ENCODE data around the gene PGPEP1.
"Not testable (repeated sequence)": the region's sequence is repeated elsewhere in the genome, so short reads cannot be mapped to it uniquely, and the experiment has no call there.

PGPEP1 gene

DNA sequence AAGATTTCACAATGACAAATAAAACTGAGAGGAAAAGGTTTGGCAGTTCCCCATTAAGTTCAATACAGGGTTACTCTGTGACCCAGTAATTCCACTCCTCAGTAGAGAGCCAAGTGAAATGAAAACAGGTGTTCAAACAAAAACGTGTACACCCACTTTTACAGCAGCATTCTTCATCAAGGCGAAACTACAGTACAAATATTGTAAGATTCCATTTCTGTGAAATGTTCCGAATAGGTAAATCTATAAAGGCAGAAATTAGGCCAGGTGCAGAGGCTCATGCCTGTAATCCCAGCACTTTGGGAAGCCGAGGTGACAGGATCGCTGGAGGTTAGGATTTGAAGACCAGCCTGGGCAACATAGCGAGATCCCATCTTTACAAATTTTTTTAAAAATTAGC, 36.6 kb downstream of the PGPEP1 start:
- no peak overlapping the region for H3K18ac ChIP-seq (ENCODE audit: low read length)
- no peaks in the 10 kb centered on the region for H3K36me3 ChIP-seq (ENCODE audit: control insufficient read depth in 1 of 2, insufficient read depth in 2 of 2, low read length in 2 of 2)
- H3K4ac ChIP-seq (ENCODE audit: low read depth, low read length) = no peak overlapping the region
- no peak overlapping the region for H3K4me2 ChIP-seq (ENCODE audit: low read length)
- peaks cover 5% of the 10 kb centered on the region for H3K79me2 ChIP-seq (ENCODE audit: control insufficient read depth, insufficient read depth, low read length, poor library complexity)
- no peak overlapping the region for H3K14ac ChIP-seq (ENCODE audit: low read length)
- H2BK12ac ChIP-seq (ENCODE audit: low read length) = no peak overlapping the region
- H3K4me3 ChIP-seq (ENCODE audit: low read depth, low read length) = no peak overlapping the region
- no peak overlapping the region for H4K91ac ChIP-seq (ENCODE audit: low read depth, low read length)
- H4K12ac ChIP-seq (ENCODE audit: low read depth, low read length) = no peak overlapping the region
- H2BK120ac ChIP-seq (ENCODE audit: insufficient read depth, low read length, poor library complexity) = no peak overlapping the region
- H3K9me3 ChIP-seq (ENCODE audit: insufficient read depth, low read depth, low read length) = no peaks in the 10 kb centered on the region
- H4K8ac ChIP-seq (ENCODE audit: low read depth, low read length) = no peak overlapping the region
- H3K79me1 ChIP-seq (ENCODE audit: low read length) = peaks cover 30% of the 10 kb centered on the region
- H3K4me1 ChIP-seq (ENCODE audit: control insufficient read depth in 1 of 2, insufficient read depth in 2 of 2, low read length in 2 of 2) = peaks cover 24 to 25% of the 10 kb centered on the region in 2 experiments
- DNase-seq = peak in 1 of 2 donors; percentile 32
- H3K27ac ChIP-seq (ENCODE audit: low read depth, low read length) = no peak overlapping the region
- no peak overlapping the region for H3K23ac ChIP-seq (ENCODE audit: low read length)
- no peak overlapping the region for H3K9ac ChIP-seq (ENCODE audit: low read length)
- no peak overlapping the region for H2AK5ac ChIP-seq (ENCODE audit: low read length)
- no peaks in the 10 kb centered on the region for H3K27me3 ChIP-seq (ENCODE audit: insufficient read depth, low read length)
- no CpG with 5 or more reads among the region's 6 CpGs for WGBS (ENCODE audit: extremely low coverage, insufficient coverage, insufficient read length)
- H2AFZ ChIP-seq (ENCODE audit: insufficient read depth, low read length, poor library complexity) = no peak overlapping the region
- H2BK5ac ChIP-seq (ENCODE audit: low read depth, low read length, poor library complexity) = no peak overlapping the region

DNA sequence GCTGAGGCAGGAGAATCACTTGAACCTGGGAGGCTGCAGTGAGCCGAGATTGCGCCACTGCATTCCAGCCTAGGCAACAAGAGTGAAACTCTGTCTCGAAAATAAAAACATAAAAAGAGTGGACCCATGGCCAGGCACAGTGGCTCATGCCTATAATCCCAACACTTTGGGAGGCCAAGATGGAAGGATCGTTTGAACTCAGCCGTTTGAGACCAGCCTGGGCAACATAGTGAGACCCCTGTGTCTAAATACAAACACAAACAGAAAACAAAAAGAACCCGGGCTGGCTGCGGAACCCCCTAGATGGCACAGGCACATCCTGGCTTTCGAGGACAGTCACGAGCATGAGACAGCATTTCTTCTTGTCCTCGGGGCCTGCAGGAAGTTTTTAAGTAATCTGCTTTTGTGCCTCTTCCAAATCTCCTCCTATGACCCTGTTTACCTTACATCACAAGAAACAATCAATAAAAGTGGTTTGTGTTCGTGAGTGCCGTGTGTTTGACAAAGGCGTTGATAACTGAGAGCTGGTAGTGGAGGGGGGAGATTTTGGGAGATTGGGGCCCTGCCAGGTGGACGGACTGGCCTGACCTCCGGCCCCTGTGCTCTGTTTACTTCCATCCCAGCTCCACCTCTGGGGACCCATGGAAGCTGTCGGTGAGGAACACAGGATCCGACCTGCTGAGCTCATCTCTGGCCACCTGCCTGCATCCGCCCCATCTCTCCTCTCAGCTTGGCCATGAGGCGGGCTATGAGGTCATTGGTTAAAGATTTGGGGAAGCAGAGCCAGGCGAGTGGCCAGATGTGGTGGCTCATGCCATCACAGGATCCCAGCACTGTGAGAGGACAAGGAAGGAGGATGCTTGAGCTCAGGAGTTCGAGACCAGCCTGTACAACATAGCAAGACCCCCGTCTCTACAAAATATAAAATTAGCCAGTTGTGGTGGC, 39.7 kb downstream of the PGPEP1 start:
- no peak overlapping the region for H3K23ac ChIP-seq (ENCODE audit: low read length)
- peak overlapping the region; percentile 75 for H4K91ac ChIP-seq (ENCODE audit: low read depth, low read length)
- peaks cover 18% of the 10 kb centered on the region for H3K79me1 ChIP-seq (ENCODE audit: low read length)
- peak overlapping the region; percentile 4 for H2BK5ac ChIP-seq (ENCODE audit: low read depth, low read length, poor library complexity)
- H3K27me3 ChIP-seq (ENCODE audit: insufficient read depth, low read length) = no peaks in the 10 kb centered on the region
- no peak overlapping the region for H3K4me2 ChIP-seq (ENCODE audit: low read length)
- H3K4ac ChIP-seq (ENCODE audit: low read depth, low read length) = no peak overlapping the region
- H3K14ac ChIP-seq (ENCODE audit: low read length) = peak overlapping the region; percentile 11
- peak overlapping the region; percentile 5 for H2AK5ac ChIP-seq (ENCODE audit: low read length)
- H3K4me1 ChIP-seq (ENCODE audit: control insufficient read depth in 1 of 2, insufficient read depth in 2 of 2, low read length in 2 of 2) = peaks cover 15 to 17% of the 10 kb centered on the region in 2 experiments
- H3K18ac ChIP-seq (ENCODE audit: low read length) = no peak overlapping the region
- peak overlapping the region; percentile 13 for H4K8ac ChIP-seq (ENCODE audit: low read depth, low read length)
- H4K12ac ChIP-seq (ENCODE audit: low read depth, low read length) = no peak overlapping the region
- no CpG with 5 or more reads among the region's 22 CpGs for WGBS (ENCODE audit: extremely low coverage, insufficient coverage, insufficient read length)
- H3K79me2 ChIP-seq (ENCODE audit: control insufficient read depth, insufficient read depth, low read length, poor library complexity) = peaks cover 2% of the 10 kb centered on the region
- peak overlapping the region; percentile 19 for H2BK12ac ChIP-seq (ENCODE audit: low read length)
- no peak overlapping the region for H2AFZ ChIP-seq (ENCODE audit: insufficient read depth, low read length, poor library complexity)
- H3K27ac ChIP-seq (ENCODE audit: low read depth, low read length) = peak overlapping the region; percentile 35
- H3K9me3 ChIP-seq (ENCODE audit: insufficient read depth, low read depth, low read length) = no peaks in the 10 kb centered on the region
- peak overlapping the region; percentile 72 for H2BK120ac ChIP-seq (ENCODE audit: insufficient read depth, low read length, poor library complexity)
- no peak overlapping the region for H3K9ac ChIP-seq (ENCODE audit: low read length)
- no peak overlapping the region for H3K4me3 ChIP-seq (ENCODE audit: low read depth, low read length)
- no peaks in the 10 kb centered on the region for H3K36me3 ChIP-seq (ENCODE audit: control insufficient read depth in 1 of 2, insufficient read depth in 2 of 2, low read length in 2 of 2)
- DNase-seq = peak; percentile 69 to 87

DNA sequence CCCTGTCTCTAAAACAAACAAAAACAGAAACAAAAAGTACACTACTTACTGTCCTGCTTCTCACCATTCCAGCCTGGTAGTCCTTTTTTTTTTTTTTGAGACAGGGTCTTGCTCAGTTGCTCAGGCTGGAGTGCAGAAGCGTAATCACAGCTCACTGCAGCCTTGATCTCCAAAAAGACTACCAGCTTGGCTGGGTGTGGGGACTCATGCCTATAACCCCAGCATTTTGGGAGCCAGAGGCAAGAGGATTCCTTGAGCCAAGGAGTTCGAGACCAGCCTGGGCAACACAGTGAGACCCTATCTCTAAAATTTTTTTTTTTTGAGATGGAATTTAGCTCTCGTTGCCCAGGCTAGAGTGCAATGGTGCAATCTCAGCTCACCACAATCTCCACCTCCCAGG, 40.4 kb downstream of the PGPEP1 start:
- no peak overlapping the region for H3K14ac ChIP-seq (ENCODE audit: low read length)
- H4K12ac ChIP-seq (ENCODE audit: low read depth, low read length) = no peak overlapping the region
- WGBS (ENCODE audit: extremely low coverage, insufficient coverage, insufficient read length) = no CpG with 5 or more reads among the region's 3 CpGs
- H4K91ac ChIP-seq (ENCODE audit: low read depth, low read length) = peak overlapping the region; percentile 75
- no peaks in the 10 kb centered on the region for H3K36me3 ChIP-seq (ENCODE audit: control insufficient read depth in 1 of 2, insufficient read depth in 2 of 2, low read length in 2 of 2)
- no peak overlapping the region for H3K4me3 ChIP-seq (ENCODE audit: low read depth, low read length)
- no peak overlapping the region for H4K8ac ChIP-seq (ENCODE audit: low read depth, low read length)
- H3K79me1 ChIP-seq (ENCODE audit: low read length) = peaks cover 22% of the 10 kb centered on the region
- peak overlapping the region; percentile 30 for H2BK120ac ChIP-seq (ENCODE audit: insufficient read depth, low read length, poor library complexity)
- peak overlapping the region; percentile 54 for H2BK12ac ChIP-seq (ENCODE audit: low read length)
- H3K18ac ChIP-seq (ENCODE audit: low read length) = no peak overlapping the region
- H3K4me2 ChIP-seq (ENCODE audit: low read length) = no peak overlapping the region
- peaks cover 18 to 23% of the 10 kb centered on the region in 2 experiments for H3K4me1 ChIP-seq (ENCODE audit: control insufficient read depth in 1 of 2, insufficient read depth in 2 of 2, low read length in 2 of 2)
- no peaks in the 10 kb centered on the region for H3K9me3 ChIP-seq (ENCODE audit: insufficient read depth, low read depth, low read length)
- H3K23ac ChIP-seq (ENCODE audit: low read length) = no peak overlapping the region
- no peak overlapping the region for H2BK5ac ChIP-seq (ENCODE audit: low read depth, low read length, poor library complexity)
- no peak for DNase-seq
- no peak overlapping the region for H3K9ac ChIP-seq (ENCODE audit: low read length)
- peaks cover 2% of the 10 kb centered on the region for H3K79me2 ChIP-seq (ENCODE audit: control insufficient read depth, insufficient read depth, low read length, poor library complexity)
- H3K4ac ChIP-seq (ENCODE audit: low read depth, low read length) = no peak overlapping the region
- H2AK5ac ChIP-seq (ENCODE audit: low read length) = peak overlapping the region; percentile 68
- no peaks in the 10 kb centered on the region for H3K27me3 ChIP-seq (ENCODE audit: insufficient read depth, low read length)
- no peak overlapping the region for H3K27ac ChIP-seq (ENCODE audit: low read depth, low read length)
- H2AFZ ChIP-seq (ENCODE audit: insufficient read depth, low read length, poor library complexity) = no peak overlapping the region

DNA sequence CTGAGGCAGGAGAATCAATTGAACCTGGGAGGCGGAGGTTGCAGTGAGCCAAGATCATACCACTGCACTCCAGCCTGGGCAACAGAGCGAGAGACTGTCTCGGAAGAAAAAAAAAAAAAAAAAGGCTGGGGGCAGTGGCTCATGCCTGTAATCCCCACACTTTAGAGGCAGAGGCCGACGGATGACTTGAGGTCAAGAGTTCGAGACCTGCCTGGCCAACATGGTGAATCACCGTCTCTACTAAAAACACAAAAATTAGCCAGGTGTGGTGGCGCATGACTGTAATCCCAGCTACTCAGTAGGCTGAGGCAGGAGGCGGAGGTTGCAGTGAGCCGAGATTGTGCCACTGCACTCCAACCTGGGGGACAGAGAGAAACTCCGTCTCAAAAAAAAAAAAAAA, 43.2 kb downstream of the PGPEP1 start:
- H3K9me3 ChIP-seq (ENCODE audit: insufficient read depth, low read depth, low read length); H3K14ac ChIP-seq (ENCODE audit: low read length); H2BK12ac ChIP-seq (ENCODE audit: low read length); H2AK5ac ChIP-seq (ENCODE audit: low read length); H3K9ac ChIP-seq (ENCODE audit: low read length); H3K18ac ChIP-seq (ENCODE audit: low read length); H4K12ac ChIP-seq (ENCODE audit: low read depth, low read length); H3K79me2 ChIP-seq (ENCODE audit: control insufficient read depth, insufficient read depth, low read length, poor library complexity); H3K4me3 ChIP-seq (ENCODE audit: low read depth, low read length); H3K23ac ChIP-seq (ENCODE audit: low read length); H2AFZ ChIP-seq (ENCODE audit: insufficient read depth, low read length, poor library complexity); H4K8ac ChIP-seq (ENCODE audit: low read depth, low read length); H2BK120ac ChIP-seq (ENCODE audit: insufficient read depth, low read length, poor library complexity); H3K4me2 ChIP-seq (ENCODE audit: low read length); H3K27ac ChIP-seq (ENCODE audit: low read depth, low read length); H2BK5ac ChIP-seq (ENCODE audit: low read depth, low read length, poor library complexity); H4K91ac ChIP-seq (ENCODE audit: low read depth, low read length); H3K27me3 ChIP-seq (ENCODE audit: insufficient read depth, low read length); H3K36me3 ChIP-seq (ENCODE audit: control insufficient read depth in 1 of 2, insufficient read depth in 2 of 2, low read length in 2 of 2); H3K4ac ChIP-seq (ENCODE audit: low read depth, low read length): not testable (repeated sequence)
- peak; percentile 54 to 57 for DNase-seq
- peaks cover 23% of the 10 kb centered on the region for H3K79me1 ChIP-seq (ENCODE audit: low read length)
- H3K4me1 ChIP-seq (ENCODE audit: control insufficient read depth in 1 of 2, insufficient read depth in 2 of 2, low read length in 2 of 2) = peaks cover 22 to 29% of the 10 kb centered on the region in 2 experiments
- no CpG with 5 or more reads among the region's 11 CpGs for WGBS (ENCODE audit: extremely low coverage, insufficient coverage, insufficient read length)
